Frontal cortex (tissue), 4 donors: ENCODE data around the gene RBM27. TPM values are rescaled to one million over a fixed set of nuclear protein-coding genes. Genes with fewer than 3 reads are reported as not detected.
"Not testable (repeated sequence)": the region's sequence is repeated elsewhere in the genome, so short reads cannot be mapped to it uniquely, and the experiment has no call there.

Experiments
- DNase-seq, 2 donors: peaks; one replicate each; pipeline ENCODE4 v3.0.0; 2012; ENCODE audit warnings: low spot score in 2 of 2
- FAIRE-seq: peaks from 2 replicates; lab custom pipeline; 2012; peaks lifted over from hg19 to GRCh38; lab: Jason Lieb, UNC
- total RNA-seq: library from RNA; depleted of rRNA; stranded (reverse); fragments of >200 nt; gene quantifications from one replicate; pipeline ENCODE4 v1.2.3, GENCODE V29; 2014
- donor health status: control.
- donor health status: control.
- donor health status: control.

The RBM27 gene
- total RNA-seq, 1 donor from 2014 or later: 42.0 TPM

GRCh38 chr5:146203872-146204192, 427 bp downstream of the RBM27 start:
- DNase-seq (no peak), FAIRE-seq (no peak)

- no peak for FAIRE-seq
These were observed 2.2 kb downstream of the RBM27 start for GRCh38 chr5:146205499-146206202.

GRCh38 chr5:146206257-146206656, 2.9 kb downstream of the RBM27 start:
- FAIRE-seq (no peak), DNase-seq (no peak)

More at GRCh38 chr5:146205499-146206202, 2.2 kb downstream of the RBM27 start:
- no peak for DNase-seq

DNA sequence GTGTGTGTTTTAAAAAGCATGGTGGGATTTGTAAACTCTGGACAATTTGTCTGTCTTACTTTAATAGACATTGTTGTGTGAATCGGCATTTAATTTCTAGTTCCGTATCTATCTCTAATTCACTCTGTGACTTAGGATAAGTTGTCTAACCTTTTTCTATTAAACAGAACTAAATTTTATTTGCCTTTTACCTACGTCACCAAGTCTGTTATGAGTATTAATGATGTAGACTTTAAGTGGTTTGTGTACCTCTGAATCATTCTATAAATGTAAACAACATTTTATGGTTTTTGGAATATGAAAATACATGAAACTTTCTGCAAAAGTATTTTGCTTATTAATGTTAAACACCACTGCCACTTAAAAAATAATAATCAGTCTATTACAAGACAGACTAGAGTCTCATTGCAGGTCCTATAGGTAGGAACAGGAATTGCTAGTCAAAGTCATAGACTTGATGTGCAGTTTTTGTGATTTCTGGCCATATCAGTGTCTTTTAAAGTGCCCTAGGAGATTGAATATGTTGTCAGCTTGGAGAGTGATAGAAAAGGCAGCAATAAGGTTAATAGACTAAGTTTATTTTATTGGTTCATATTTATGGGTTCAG, 5.6 kb downstream of the RBM27 start:
- DNase-seq: no peak
- no peak for FAIRE-seq

DNA sequence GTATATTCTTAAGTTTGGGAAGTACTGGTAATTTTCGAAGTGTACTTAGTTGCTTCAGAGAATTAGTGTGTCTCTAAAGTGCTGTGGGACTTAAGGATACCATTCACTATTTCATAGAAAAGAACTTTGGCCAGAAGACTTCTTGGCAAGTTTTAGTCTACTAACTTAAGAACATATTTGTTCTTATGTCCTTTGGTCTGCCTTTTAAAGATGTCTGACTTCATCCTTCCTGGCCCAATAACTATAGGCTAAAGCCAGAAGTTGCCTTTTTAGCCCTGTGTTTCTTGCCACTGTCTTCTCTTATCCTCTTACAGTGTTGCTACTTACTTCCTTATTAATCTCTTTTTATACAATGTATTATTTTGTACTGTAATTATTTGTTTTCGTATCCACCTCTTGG, 6.3 kb downstream of the RBM27 start:
- no peak for DNase-seq
- no peak for FAIRE-seq

DNA sequence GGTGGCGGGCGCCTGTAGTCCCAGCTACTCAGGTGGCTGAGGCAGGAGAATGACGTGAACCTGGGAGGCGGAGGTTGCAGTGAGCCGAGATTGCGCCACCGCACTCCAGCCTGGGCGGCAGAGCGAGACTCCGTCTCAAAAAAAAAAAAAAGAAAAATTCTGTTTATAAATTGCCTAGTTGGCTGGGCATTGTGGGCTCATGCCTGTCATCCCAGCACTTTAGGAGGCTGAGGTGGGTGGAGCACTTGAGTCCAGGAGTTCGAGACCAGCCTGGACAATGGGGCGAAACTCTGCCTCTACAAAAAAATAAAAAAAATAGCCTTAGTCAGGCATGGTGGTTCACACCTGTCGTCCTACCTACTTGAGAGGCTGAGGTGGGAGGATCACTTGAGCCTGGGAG, 7.4 kb downstream of the RBM27 start:
- DNase-seq, FAIRE-seq: not testable (repeated sequence)

DNA sequence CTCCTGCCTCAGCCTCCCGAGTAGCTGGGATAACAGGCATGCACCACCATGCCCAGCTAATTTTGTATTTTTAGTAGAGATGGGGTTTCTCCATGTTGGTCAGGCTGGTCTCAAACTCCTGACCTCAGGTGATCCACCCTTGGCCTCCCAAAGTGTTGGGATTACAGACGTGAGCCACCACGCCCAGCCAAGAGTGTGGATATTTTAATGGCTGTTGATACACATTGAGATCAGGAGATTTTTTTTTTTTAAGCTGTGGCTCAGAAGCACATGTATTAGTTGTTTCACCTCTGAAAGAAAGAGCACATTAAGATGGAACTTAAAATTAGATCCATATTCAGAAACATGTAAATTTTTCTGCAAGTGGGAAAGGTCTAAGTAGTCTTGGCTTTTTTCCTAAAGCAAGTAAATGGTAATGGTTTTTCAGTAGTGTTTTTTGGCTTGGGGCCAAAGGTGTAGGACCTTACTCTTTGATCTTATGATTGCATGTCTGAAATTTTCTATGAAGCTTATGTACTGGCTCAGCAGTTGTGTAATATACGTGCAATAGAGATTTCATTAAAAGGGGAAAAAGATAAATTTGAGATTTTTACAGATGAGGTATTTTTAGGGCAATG, 9.9 kb downstream of the RBM27 start:
- DNase-seq: no peak
- FAIRE-seq: no peak

DNA sequence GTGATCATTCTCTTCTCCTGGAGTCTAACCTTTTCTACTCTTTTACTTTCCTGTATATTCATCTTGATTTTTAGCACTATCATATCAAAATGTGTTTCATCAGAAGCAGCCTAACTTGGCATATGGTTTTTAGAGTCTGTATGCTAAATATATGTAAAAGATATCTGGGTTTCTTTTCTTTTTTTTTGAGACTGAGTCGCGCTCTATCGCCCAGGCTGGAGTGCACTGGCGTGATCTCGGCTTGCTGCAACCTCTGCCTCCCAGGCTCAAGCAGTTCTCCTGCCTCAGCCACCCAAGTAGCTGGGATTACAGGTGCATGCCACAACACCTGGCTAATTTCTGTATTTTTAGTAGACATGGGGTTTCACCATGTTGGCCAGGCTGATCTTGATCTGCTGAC, 11.5 kb downstream of the RBM27 start:
- FAIRE-seq, DNase-seq: not testable (repeated sequence)

- FAIRE-seq: no peak
These were observed 14.8 kb downstream of the RBM27 start for GRCh38 chr5:146218168-146218567.

DNA sequence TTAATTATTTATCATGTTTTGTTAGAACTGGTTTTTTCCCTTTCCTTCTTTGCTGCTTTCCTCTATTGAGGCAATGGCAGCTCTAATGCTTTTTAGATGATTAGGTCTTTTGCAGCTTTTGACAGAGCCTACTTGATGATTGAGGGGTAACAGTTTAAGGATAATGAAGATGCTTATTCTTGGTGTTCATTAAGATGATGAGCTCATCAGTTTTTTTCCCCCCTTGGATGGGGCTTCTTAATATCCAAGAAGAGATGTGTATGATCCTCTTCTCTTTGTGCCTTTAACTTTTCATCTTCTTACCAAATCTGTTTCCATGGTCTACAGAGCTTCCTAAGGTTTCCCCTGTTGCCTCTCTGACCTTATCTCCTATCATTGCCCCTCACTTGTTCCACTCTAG, 15.8 kb downstream of the RBM27 start:
- no peak for DNase-seq

More at GRCh38 chr5:146218168-146218567, 14.8 kb downstream of the RBM27 start:
- no peak for DNase-seq

GRCh38 chr5:146221234-146221633, 17.8 kb downstream of the RBM27 start:
- no peak for DNase-seq
- FAIRE-seq: no peak

More for the DNA sequence above, 15.8 kb downstream of the RBM27 start:
- no peak for FAIRE-seq

GRCh38 chr5:146222005-146222404, 18.6 kb downstream of the RBM27 start:
- DNase-seq (no peak), FAIRE-seq (peak; percentile 73)

DNA sequence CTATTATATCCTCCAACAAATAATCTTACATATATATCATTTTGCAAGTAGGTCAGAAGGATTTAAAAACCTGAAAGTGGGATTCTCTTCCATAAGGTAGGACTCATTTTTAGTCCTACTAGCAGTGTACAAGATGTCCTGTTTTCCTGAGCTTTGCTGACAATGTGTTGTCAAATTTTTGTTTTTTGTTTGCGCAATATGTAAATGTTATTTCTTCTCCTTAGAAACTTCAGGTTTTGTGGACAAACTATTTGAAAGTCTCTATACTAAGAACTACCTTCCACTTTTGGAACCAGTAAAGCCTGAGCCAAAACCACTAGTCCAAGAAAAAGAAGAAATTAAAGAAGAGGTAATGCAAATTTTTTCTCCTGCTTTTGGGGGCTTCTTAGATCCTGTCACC, 19.8 kb downstream of the RBM27 start:
- FAIRE-seq (no peak), DNase-seq (no peak)

GRCh38 chr5:146229222-146229621, 25.8 kb downstream of the RBM27 start:
- no peak for FAIRE-seq
- DNase-seq: no peak

- FAIRE-seq (no peak), DNase-seq (no peak)
These were observed 28.8 kb downstream of the RBM27 start for GRCh38 chr5:146232223-146232622.

DNA sequence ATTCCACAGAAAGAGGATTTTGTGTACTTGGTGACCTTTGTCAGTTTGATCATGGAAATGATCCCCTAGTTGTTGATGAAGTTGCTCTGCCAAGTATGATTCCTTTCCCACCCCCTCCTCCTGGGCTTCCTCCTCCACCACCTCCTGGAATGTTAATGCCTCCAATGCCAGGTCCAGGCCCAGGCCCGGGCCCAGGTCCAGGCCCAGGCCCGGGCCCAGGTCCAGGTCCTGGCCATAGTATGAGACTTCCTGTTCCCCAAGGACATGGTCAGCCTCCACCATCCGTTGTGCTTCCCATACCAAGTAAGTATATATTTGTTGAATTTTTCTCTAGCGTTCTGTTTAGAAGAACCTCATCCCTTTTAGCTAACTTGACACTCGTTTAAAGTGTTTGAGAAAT, 30.0 kb downstream of the RBM27 start:
- DNase-seq: no peak
- no peak for FAIRE-seq

DNA sequence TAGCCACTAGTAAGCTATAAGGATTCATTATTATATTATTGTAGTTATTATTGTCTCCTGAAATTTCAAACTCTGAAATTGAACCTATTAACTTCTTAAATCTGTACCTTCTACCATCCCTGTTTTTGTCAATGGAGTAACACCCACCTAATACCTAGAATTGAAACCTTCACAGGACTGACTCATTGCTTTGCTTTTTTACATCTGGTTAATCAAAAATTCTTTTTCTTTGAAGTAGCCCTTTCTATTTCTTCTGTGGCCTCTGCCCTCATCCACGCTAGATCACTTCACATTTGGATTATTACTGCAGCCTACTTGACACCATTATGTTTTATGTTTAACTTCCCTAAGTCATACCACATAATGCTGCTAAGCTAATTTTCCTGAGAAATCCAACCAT, 35.6 kb downstream of the RBM27 start:
- no peak for FAIRE-seq
- no peak for DNase-seq

GRCh38 chr5:146240951-146241350, 37.5 kb downstream of the RBM27 start:
- DNase-seq: no peak
- peak; percentile 64 for FAIRE-seq

DNA sequence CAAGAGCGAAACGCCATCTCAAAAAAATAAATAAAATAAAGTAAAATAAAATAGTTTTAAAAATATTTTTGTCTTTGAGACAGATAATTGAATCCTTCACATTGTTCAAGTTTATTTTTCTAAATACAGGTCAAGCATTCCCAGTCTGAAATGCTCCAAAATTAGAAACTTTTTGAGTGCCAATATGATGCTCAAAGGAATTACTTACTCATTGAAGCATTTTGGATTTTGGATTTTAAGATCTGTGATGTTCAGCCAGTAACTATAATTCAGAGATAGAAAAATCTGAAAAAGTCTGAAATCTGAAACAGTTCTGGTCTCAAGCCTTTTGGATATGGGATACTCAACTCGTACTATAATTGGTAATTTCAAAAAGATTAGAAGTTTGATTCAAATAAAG, 39.8 kb downstream of the RBM27 start:
- FAIRE-seq (peak; percentile 37), DNase-seq (no peak)

- no peak for DNase-seq
- FAIRE-seq: no peak
These were observed 45.2 kb downstream of the RBM27 start for GRCh38 chr5:146248561-146248960.

DNA sequence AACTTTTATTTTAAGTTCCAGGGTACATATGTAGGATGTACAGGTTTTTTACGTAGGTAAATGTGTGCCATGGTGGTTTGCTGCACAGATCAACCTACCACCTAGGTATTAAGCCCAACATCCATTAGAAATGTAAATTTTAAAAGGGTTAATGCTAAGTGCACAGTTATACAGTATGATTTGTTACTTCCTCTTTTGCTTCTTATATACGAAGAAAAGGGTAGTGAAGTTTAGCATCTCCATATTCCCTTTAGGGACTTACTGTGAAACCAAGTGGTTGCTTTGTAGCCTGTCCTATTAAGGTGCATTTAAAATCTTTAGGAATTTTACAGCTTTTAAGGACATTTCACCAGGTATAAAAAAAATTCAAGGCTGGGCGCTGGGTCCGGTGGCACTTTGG, 46.4 kb downstream of the RBM27 start:
- FAIRE-seq (no peak), DNase-seq (no peak)
